Measurements from ENCODE around the gene TSPAN11.
"Not testable (repeated sequence)": the region's sequence is repeated elsewhere in the genome, so short reads cannot be mapped to it uniquely, and the experiment has no call there.

Gene TSPAN11, protein sequence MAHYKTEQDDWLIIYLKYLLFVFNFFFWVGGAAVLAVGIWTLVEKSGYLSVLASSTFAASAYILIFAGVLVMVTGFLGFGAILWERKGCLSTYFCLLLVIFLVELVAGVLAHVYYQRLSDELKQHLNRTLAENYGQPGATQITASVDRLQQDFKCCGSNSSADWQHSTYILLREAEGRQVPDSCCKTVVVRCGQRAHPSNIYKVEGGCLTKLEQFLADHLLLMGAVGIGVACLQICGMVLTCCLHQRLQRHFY

DNA sequence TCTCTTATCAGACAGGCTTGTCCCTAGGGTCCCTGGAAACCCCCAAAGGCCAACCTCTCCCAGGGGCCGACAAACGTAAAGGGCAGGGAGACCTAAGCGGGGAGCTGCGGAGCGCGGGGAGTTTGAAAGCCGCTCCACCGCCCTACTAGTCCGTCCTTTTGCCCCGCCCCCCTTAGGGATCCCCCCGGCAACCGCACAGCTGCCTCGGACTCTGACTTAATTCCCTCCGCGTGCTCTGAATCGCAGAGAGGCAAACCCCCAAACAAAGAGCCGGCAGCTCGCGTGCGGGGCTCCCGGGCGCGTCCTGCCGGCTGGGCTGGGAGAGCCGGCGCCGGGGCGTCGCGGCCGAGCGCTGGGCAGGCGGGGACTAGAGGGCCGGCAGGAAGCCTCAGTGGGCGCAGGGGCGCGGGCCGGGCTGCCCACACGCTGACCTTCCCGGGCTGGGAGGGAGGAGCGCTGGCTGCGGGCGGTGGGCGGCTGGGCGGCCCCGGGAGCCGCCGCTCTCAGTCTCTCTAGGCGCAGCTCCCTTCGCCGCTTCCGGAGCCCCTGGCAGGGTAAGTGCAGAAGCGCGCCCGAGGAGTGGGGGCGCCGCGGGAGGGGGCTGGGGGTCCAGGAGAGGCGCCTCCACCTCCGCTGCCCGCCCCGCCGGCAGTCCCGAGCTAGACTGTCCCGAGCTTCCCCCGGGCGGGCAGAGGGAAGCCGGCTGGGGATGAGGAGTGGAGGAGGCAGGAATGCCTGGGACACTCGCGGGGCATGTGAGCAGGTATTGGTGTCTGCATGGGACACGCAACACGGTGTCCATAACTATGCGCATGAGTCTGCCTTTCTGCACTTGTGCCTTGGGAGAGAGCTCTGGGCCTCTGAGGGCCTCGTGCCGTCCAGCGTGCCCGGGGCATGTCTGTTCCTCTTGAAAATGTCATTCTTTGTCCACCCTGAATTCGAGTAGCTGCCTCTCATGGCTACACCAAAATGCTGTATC lies at the start of gene TSPAN11:
Gene TSPAN11, plus strand, starts transcription at position 506 of the 979 bp plus-strand sequence. CDS start 27,244 bp downstream, outside the sequence.
- DNase-seq = no peak

DNA sequence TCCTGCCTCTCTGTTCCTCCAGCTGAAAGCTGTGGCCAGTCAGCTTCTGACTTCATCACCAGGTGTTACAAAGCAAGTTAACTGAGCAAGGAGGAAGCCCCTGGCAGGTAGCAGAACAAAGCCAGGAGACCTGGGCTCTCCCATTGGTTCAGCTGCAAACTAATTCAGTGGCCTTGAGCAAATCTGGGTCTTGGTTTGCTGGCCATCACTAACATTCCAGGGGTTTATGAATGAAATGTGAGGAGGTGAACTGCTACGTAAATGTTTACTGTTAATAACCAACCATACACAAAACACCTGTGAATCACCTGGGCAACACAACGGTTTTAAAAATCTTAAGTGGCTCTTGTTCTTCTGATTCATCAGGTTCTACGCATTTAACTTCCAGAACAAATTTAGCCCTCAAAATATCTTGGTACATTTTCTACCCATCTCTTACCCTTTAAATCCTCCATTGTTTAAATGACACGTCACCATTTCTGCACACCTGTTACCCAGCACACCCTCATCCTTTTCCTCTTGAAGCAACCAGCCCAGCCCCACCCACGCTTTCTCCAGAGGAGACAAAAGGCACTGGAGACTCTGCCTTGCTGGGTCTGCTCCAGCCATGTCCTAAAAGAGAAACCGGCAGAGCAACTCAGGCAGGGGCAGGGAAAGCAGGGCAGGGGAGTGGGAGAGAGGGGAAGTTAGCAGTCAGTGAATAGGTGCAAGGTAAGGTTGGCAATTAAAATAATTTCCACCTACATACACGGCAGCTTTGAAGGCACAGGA lies 49.3 kb upstream of the TSPAN11 start:
- no peak for DNase-seq

DNA sequence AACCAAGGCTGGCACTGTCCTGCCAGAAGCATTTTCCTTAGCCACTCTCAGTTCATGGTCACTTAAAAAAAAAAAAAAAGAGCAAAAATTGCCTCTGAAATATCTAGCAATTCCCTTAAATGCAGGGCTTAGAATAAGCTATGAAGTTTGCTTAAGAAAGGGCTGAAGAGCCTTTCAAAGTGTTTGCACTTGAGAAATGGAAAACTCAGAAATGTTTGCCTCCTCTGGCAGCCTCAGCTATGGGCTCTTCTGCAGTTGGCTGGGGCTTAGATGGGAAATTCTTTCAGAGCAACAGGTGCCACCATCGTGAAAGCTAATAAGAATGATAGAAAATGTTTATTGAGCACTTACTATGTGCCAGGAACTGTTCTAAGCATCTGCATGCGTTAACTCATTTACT lies 48.5 kb upstream of the TSPAN11 start:
- DNase-seq = no peak

- no peak for DNase-seq
Observed at GRCh38 chr12:30880061-30880460, 46.5 kb upstream of the TSPAN11 start.

DNA sequence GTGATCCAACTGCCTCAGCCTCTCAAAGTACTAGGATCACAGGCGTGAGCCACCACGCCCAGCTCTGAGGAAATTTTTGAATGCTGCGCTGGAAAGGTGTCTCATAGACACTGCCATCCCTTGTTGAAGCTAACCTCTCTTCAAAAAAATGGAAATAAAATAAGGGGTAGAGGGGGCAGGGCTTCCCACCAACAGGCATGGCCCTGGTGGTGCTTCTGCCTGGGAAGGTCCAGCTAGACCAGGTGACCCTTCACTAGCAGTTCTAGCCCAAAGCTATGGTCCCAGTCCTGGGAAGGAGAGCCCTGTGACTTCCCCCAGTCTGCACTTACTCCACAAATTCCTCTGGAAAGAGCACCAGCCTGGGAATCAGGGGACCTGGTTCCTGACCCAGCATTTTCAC lies 45.7 kb upstream of the TSPAN11 start:
- DNase-seq = no peak

DNA sequence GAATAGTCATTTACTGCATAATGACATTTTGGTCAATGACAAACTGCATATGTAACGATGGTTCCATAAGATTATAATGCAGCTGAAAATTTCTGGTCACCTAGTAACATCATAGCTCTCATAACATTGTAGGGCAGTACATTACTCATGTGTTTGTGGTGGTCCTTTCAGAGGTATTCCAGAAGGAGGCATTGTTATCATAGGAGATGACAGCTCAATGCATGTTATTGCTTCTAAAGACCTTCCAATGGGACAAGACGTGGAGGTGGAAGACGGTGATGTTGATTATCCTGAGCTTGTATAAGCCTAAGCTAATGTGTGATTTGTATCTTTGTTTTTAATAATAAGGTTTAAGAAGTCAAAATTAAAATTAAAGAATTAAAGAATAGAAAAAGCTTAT lies 43.8 kb upstream of the TSPAN11 start:
- DNase-seq = no peak

DNA sequence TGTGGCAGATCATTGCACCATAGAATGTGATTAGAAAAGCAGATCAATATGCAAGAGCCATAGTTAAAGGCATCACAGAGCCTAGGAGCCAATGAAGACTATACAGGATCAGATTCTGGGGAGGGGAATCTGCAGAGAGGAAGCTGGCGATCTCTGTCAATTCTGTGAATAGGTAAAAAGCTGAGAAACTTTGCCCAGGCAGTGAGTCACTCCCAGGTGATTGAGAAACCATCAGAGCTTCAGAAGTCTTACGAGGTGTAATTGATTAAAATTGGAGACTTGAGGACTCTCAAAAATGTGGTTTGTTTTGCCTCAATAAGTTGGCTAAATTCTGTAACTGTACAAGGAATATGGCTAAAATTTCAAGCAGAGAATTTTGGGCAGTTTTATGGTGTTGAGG lies 41.7 kb upstream of the TSPAN11 start:
- no peak for DNase-seq

DNA sequence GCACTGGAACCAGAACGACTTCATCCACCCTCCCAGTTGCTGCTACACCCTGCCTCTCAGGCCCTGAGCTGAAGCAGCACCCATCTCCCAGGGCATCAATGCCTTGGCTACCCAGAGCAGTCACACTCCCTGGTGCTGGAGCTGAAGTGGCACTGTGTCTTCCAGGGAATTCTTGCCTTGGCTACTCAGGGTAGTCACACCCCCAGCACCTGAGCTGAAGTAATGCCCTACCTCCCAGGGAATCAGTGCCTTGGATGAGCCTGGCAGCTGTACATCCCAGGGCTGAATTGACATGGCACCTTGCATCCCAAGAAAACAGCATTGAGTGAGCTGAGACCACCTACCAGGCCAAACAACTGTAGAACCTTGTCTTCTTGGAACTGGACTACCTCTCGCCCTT lies 41.2 kb upstream of the TSPAN11 start:
- no peak for DNase-seq

DNA sequence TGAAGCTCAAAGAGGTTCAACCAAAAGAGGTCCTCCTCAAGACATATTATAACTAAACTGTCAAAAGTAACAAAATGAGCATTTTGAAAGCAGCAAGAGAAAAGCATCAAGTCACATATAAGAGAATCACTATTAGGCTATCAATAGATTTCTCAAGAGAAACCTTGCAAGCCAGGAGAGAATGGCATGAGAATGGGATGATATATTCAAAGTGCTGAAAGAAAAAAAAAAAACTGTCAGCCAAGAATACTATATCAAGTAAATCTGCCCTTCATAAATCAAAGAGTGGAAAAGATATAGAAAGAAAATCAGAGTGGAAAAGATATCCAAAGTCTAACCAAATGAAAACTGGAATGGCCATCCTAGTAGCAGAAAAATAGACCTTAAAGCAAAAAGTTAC lies 39.3 kb upstream of the TSPAN11 start:
- DNase-seq = no peak

DNA sequence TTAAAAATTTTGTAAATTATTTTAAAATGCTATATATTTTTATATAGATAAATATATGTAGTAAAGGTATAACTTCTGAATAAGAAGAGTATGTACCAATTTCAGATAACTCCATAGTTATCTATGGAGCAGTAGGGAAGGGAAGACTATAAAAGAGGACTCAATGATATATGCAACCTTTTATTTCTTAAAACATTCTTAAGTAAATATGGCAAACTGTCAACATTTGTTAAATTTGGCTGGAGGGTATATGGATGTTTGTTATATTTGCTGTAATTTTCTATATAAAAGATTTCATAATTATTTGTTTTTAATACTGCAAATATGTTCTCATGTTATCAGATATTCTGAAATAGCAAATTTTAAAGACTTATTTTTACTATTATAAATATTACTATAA lies 38.3 kb upstream of the TSPAN11 start:
- DNase-seq = no peak

- not testable (repeated sequence) for DNase-seq
Observed at GRCh38 chr12:30894531-30894930, 32.0 kb upstream of the TSPAN11 start.

DNA sequence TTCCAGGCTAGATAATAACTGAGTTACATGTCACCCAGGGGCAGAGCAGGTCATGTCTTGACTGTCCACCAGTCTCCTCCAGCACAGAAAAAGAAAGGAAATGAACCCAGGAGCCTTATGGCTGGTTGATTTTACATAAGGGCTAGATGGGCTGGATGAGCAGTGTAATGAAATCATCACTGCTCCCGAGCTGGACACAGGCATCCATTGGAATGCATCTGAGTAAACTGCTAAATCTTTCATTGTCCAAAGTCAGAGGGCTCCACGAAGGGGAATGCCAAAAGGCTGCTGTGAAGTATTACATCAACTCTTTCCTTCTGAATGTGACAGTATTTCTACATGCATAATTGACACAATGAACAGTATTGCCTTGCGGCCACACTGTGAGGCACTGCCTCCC lies 30.1 kb upstream of the TSPAN11 start:
- no peak for DNase-seq

DNA sequence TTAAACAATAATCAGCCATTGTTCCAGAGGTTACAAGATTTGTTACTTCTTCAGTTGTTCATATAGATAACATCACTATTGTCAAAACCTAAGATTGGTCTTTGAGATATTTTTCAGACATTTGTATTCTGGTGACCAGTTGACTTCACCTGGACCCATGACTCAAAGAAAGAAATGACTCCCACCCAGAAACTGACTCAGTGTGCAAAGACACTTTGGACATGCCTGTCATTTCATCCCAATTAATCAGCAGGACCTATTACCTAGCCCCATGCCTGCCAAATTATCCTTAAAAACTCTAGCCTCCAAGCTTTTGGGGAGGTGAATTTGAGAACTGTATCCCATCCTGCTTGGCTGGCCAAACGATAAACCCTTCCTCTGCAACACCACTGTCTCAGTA lies 27.7 kb upstream of the TSPAN11 start:
- DNase-seq = no peak

DNA sequence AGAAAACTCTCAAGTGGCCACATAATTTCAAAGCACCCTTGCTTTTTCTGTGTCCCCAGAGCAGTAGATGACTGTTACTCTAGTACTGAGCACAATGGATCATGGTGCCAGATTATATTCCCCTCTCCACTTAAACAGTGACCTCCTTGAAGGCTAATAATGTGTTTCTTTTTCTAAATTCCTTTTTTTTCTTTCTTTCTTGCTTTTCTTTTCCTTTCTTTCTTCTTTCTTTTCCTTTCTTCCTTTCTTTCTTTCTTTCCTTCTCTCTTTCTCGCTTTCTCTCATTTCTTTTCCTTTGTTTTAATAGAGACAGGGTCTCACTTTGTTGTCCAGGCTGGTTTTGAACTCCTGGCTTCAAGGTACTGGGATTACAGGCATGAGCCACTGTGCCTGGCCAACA lies 26.2 kb upstream of the TSPAN11 start:
- no peak for DNase-seq

- no peak for DNase-seq
Observed at GRCh38 chr12:30902001-30902400, 24.5 kb upstream of the TSPAN11 start.

DNA sequence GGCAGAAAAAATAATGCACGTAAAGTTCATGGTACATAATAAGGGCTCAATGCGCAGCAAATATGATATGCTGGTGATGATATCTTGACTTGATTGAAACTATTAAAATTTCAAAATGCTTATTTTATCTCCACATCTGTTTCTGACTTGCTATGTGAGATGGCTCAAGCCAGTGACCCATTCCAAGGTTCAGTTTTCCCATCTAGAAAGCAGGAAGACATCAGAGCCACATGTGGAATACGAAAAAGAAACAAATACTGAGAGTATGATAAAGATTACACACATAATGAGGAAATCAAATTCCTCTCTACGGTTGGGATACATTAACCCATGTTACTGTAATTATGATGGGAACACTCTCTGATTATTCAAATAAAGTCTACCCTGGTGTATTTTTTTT lies 24.0 kb upstream of the TSPAN11 start:
- no peak for DNase-seq

DNA sequence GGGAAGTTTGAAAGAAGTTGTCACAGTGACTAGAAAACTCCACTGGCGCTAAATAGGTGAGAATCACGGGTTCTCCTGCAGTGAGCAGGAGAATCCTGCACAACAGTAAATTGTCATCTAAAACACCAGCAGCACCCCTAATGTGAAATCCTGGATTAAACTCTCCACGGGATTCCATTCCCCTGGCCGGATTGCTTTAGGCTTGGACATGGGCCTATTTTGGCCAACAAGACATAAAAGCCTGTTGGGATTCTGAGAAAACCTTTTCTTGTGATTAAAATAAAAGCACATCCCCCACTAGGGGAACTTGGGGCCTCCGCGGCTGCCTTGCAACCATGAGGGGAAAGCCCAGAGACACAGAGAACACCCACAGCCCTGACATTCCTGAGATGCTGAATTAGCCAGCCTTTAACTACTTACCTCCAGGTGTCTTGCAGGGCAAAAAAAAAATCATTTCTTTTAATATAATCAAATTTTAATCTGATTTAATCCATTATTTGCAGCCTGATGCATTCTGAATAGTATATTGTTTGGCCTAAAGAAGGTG lies 21.0 kb upstream of the TSPAN11 start:
- DNase-seq = no peak

- DNase-seq = no peak
Observed at GRCh38 chr12:30908076-30908721, 18.3 kb upstream of the TSPAN11 start.

DNA sequence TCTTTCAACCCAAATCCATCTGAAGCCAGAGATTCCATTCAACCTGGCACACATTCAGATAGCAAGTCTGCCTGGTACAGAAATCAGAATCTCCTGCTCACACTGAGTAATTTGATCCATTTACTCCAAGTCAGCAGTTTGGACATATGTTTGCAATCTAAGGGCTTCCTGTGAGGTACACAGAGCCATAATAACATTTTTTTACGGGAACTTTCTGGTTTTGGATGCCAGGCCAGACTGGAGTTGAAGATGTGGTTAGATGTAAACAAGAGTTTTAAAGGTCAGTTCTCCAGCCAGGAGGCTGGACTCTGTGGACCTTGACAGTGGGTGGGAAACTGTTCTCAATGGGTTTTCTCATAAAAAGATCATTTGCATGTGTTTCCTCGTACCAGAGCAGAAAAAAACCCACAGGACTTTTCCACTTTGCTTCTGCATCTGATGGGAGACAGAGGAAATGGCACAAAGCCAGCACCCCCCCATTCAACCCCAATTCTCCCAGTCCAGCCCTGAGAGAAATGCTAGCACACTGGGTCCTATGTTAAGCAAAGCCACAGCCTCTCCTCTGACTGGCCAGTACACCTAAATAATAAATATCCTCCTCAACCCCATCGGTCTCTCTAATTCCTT lies 17.7 kb upstream of the TSPAN11 start:
- no peak for DNase-seq

DNA sequence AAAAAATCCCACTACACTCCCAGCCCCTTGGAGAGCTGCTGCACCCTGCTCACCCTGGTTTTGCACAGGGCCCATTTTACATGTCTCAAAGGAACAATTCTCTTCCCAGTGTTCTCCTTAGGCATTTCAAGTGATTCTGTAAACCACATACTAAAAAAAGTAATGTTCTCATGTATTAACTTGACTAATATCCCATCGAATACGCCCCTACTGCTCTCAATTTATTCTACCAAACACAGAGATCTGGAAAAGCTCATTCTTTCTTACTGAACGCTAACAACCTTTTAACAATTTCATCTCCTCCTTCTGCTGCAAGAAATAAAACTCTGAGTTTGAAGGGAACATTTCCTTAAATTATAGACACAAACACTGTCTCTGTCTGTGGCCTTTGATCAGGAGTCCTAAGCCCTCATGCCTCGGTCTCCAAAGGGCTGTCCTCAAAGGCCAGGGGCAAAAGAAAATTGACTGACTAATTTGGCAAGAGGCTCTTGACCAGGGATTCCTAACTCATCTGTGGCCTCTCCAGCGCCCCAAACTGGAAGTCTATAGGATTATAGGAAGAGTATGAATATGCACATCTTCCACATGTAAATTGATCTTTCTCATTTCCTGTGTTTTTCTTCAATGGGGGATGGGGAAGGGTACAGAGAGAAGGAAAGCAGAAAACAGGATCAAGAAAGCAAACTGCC lies 17.1 kb upstream of the TSPAN11 start:
- no peak for DNase-seq

DNA sequence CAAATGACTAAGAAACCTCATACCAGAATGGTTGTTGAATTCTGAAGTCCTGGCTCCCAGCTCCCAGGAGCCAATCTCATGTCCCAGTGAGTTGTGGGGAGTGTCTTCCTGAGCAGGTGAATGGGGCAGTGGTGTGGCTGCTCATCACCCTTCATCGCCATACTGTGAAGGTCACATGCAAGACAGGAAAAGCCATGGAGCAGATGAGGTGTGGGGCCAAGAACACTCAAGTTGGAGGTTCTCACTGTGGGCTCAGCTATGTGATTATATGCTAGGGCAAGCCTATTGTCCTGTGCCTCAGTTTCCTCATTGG lies 16.6 kb upstream of the TSPAN11 start:
- DNase-seq = no peak

GRCh38 chr12:30911207-30911606 lies 15.3 kb upstream of the TSPAN11 start:
- no peak for DNase-seq
